ENCODE results near the gene ZNF831.

DNA sequence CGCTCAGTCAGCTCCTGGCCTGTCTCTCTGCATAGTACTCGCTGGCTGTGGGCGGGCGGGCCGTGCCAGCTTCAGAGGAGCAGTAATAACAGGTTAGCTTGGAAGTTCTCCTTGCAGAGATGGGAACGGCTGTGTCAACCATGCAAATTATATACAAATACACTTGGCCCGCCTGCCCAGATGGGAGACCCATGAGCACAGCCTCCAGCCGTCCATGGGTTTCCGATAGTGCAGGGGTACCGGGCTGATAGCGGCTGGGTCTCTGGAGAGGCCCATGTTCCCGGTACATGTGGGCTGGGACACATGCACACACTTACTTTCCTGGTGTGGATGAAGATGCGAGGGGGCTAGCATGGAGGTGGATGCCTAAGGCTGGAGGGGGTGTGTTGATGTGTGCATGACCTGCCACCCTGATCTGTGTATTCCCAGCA, 12.8 kb upstream of the ZNF831 start:
- TF ChIP-seq, protein P1, sequence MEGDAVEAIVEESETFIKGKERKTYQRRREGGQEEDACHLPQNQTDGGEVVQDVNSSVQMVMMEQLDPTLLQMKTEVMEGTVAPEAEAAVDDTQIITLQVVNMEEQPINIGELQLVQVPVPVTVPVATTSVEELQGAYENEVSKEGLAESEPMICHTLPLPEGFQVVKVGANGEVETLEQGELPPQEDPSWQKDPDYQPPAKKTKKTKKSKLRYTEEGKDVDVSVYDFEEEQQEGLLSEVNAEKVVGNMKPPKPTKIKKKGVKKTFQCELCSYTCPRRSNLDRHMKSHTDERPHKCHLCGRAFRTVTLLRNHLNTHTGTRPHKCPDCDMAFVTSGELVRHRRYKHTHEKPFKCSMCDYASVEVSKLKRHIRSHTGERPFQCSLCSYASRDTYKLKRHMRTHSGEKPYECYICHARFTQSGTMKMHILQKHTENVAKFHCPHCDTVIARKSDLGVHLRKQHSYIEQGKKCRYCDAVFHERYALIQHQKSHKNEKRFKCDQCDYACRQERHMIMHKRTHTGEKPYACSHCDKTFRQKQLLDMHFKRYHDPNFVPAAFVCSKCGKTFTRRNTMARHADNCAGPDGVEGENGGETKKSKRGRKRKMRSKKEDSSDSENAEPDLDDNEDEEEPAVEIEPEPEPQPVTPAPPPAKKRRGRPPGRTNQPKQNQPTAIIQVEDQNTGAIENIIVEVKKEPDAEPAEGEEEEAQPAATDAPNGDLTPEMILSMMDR (IDR thresholded peaks at IDR 0.05) = no peak
- no peak for TF ChIP-seq EP300 (IDR thresholded peaks at IDR 0.05)
